Medulla oblongata (tissue), 1 donor: ENCODE measurements around the gene CDCA7L.

Experiments used
- DNase-seq: peaks from one replicate; pipeline ENCODE4 v3.0.0-alpha.2; 2015; ENCODE audit errors: extremely low spot score

CDCA7L gene

GRCh38 chr7:21945454-21946221 lies at the start of gene CDCA7L:
TSS of gene CDCA7L (minus strand) at chr7:21945899. CDS start at chr7:21945804, 95 bp downstream.
- DNase-seq = peak; percentile 66

- DNase-seq = no peak
Measured at GRCh38 chr7:21986096-21986495, 40.4 kb upstream of the CDCA7L start.

DNA sequence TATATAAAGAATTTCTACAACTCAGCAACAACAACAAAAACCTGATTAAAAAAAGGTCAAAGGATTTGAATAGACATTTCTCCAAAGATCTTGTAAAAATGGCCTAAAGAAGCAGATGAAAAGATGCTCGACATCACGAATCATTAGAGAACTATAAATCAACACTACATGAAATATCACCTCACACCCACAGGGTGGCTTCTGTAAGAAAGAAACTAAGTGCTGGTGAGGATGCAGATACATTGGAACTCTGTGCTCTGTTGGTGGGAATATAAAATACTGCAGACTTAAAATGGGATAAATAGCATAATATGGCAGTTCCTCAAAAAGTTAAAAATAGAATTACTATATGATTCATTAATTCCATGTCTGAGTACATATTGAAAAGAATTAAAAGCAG lies 38.3 kb upstream of the CDCA7L start:
- no peak for DNase-seq

GRCh38 chr7:21983056-21983455 lies 37.4 kb upstream of the CDCA7L start:
- DNase-seq = no peak

GRCh38 chr7:21981524-21981923 lies 35.8 kb upstream of the CDCA7L start:
- DNase-seq = no peak

DNA sequence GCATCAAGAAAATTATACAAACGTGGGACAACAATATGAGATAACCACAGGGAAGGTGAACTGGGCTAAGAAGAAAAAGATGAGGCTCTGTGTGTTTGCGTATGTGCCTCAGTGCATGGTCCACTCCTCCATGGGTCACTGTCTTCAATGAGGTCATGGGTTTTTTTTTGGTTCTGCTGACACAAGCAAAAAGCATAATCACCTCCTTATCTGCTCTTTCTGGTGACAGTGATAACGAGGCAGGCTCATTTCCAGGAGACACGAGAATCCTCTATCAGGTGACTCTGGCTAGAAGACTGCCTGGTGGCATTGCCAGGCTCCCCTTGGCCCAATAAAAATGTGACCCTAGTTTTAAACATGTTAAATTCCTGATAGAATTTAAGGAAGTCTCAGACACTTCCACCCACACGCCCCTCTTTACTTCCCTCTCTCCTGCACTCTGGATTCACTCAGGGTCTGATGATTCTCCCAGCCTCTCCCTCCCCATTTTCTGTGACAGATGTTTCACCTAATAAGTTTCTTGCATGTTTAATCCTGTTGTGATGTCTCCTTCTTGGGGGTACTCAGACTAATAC lies 35.3 kb upstream of the CDCA7L start:
- no peak for DNase-seq

DNA sequence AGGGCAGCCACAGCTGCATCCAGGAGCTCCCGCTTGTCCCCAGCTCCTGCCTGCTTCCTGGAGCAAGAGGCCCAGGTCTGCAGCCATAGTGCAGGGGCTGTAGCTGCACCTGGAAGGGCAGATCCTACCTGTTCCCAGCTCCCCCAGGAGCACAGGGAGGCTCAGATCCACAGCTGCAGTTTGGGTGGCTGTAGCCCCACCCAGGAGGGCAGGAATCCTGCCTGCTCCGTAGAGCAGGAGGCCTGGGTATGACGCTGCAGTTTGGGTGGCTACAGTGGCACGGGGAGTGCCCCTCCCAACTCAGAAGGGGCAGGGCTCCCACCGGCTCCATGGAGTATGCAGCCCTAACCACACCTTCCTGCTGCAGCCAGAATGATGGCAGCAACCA lies 26.7 kb upstream of the CDCA7L start:
- no peak for DNase-seq

DNA sequence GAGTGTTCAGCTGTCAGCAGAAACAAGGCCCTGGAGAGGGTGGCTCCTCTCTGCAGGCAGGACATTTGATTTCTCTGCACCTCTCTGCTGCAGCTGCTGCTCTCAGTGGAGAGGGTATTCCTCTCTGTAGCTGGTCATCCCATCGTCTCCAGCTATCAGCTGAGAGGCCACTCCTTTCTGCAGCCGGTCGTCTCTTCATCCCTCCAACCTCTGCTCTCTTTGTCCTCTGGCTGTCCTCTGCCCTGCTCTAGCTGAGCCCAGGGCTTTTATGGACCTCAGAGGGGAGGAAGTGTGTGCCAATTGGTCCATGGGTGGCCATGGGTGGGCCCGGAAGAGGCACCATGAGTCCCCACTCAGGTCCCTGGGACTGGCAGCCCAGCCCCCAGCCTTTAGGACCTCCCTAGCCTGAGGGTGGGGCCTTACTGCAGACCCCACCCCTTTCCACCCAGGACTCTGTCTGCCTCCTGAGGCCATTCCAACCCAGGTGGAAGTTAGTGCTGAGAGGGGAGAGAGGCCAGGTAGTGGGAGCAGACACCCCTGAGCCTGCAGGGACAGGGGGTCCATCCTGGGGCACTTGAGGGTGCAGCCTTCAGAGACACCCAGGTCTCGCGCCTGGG lies 26.2 kb upstream of the CDCA7L start:
- no peak for DNase-seq

DNA sequence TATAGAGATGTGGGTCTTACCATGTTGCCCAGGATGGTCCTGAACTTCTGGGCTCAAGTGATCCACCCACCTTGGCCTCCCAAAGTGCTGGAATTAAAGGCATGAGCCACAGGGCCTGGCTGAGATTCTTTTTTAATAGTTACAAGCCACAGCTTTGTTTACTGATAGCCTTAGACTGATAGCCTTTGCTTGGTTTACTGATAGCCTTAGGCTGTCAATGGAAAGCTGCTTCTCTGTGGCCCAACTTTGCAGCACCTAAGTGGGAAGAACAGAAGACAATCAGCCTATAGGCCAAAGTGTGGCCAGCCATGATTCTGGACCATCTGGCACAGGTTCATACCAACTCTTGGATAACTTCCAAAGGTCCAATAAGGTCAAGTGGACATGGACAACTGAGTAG lies 24.1 kb upstream of the CDCA7L start:
- no peak for DNase-seq

GRCh38 chr7:21967598-21968003 lies 21.9 kb upstream of the CDCA7L start:
- no peak for DNase-seq

GRCh38 chr7:21966271-21966670 lies 20.6 kb upstream of the CDCA7L start:
- DNase-seq = no peak

GRCh38 chr7:21965291-21965690 lies 19.6 kb upstream of the CDCA7L start:
- no peak for DNase-seq

- no peak for DNase-seq
Measured at GRCh38 chr7:21962677-21963076, 17.0 kb upstream of the CDCA7L start.

DNA sequence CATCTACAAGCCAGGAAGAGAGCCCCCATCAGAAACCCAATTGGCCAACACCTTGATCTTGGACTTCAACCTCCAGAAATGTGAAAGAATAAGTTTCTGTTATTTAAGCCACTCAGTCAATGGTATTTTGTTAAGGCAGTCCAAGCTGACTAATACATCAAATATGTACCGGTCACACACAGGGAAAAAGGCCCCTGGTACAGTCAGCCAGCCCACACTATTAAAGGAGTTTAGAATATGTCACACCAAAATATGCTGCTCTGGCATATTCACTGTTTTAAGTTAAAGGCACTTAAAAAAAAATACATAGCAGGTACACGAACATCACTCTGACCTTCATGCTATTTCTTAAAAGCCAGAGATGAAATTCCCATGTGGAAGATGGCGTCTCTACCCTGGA lies 15.2 kb upstream of the CDCA7L start:
- no peak for DNase-seq

DNA sequence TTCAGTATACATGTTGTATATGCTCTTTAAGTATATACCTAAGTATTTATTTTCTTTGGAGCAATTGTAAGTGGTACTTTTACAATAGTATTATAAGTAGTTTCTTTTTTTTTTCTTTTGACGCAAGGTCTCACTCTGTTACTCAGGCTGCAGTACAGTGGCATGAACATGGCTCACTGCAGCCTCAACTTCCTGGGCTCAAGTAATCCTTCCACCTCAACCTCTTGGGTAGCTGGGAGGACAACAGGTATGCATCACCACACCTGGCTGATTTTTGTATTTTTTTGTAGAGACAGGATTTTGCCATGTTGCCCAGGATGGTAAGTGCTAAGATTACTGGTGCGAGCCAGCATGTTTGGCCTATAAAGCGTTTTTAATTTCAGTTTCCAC lies 13.7 kb upstream of the CDCA7L start:
- DNase-seq = no peak

DNA sequence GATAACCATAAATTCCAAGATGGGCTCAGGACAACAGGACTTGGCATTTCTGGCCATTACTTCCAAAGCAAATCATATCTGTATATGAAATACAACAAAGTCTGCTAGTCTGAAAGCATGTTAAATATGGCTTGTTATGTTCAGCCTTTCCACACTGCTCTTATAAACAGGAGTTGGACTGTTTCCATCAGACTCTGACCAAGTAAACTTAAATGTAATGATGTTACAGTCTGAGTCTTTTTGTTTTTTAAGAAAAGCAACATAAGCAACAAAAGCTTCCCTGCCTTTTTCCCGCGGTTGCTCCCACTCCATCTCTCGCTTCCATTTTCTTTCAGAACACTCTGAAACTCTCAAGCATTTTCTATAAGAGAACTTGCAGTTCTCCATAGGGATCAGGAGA lies 8.1 kb upstream of the CDCA7L start:
- DNase-seq = no peak

GRCh38 chr7:21948887-21949540 lies 3.3 kb upstream of the CDCA7L start:
- no peak for DNase-seq

DNA sequence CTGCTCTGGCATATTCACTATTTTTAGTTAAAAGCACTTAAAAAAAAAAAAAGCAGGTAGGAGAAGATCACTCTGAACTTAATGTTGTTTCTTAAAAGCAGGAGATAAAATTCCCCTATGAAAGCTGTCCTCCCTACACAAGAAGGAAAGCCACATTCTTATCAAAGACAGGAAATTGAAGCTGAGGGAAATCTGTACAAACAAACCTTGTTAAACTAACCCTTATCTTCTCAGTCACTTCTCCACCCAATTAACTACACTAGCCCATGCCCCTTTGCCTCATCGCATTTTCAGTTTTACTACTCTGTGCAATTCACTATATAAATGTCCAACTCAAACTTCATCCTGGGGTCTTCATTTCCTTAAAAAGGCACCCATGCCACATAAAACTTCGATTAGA lies 2.7 kb upstream of the CDCA7L start:
- no peak for DNase-seq

GRCh38 chr7:21947946-21948345 lies 2.2 kb upstream of the CDCA7L start:
- DNase-seq = no peak

GRCh38 chr7:21947056-21947455 lies 1.4 kb upstream of the CDCA7L start:
- DNase-seq = no peak

- DNase-seq = no peak
Measured at GRCh38 chr7:21946222-21946709, 567 bp upstream of the CDCA7L start.

- DNase-seq = peak; percentile 29
Measured at GRCh38 chr7:21944616-21945453, 864 bp downstream of the CDCA7L start.
